Measurements from ENCODE around the gene GLI3. TPM values are rescaled to one million over a fixed set of nuclear protein-coding genes. Genes with fewer than 3 reads are reported as not detected.

GLI3 gene
- total RNA-seq, 1 donor from 2014 or later = 57.0 TPM

DNA sequence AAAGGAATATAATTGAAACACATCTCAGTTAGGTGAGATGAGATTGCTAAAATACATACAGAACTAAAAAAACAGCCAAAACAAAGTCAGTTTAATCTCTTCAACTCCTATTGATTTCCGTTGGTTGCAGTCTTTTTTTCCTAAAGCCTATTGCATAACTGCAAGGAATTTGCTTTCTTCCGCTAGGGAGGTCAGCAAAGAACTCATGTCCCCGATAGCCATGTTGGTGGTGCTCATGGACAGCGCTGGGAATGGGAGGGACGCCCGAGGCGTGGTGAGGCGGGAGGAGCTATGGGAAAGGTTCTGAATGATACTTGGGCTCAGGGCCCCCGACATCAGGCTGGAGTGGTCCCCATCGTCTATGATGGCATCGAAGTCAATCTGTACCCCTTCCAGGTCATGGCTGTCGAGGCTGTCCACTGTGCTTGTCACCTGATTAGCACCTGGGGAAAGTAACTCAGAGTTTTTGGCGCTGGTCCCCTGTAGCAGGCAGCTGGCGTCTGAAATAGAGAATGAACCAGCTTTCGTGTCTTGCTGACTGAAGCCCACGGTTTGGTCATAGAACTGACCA is 272.7 kb downstream of the GLI3 start:
- TF ChIP-seq, protein P1, sequence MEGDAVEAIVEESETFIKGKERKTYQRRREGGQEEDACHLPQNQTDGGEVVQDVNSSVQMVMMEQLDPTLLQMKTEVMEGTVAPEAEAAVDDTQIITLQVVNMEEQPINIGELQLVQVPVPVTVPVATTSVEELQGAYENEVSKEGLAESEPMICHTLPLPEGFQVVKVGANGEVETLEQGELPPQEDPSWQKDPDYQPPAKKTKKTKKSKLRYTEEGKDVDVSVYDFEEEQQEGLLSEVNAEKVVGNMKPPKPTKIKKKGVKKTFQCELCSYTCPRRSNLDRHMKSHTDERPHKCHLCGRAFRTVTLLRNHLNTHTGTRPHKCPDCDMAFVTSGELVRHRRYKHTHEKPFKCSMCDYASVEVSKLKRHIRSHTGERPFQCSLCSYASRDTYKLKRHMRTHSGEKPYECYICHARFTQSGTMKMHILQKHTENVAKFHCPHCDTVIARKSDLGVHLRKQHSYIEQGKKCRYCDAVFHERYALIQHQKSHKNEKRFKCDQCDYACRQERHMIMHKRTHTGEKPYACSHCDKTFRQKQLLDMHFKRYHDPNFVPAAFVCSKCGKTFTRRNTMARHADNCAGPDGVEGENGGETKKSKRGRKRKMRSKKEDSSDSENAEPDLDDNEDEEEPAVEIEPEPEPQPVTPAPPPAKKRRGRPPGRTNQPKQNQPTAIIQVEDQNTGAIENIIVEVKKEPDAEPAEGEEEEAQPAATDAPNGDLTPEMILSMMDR (IDR thresholded peaks at IDR 0.05) = no peak
- Mint-ChIP-seq H3K9me3 (ENCODE audit: unreplicated experiment) (no peaks in the 10 kb centered on the region), H3K27ac (ENCODE audit: unreplicated experiment) (no peak overlapping the region), H3K4me3 (ENCODE audit: unreplicated experiment) (no peak overlapping the region), H3K36me3 (ENCODE audit: unreplicated experiment) (peaks cover 56% of the 10 kb centered on the region), H3K4me1 (ENCODE audit: unreplicated experiment) (peaks cover 12% of the 10 kb centered on the region), H3K27me3 (ENCODE audit: unreplicated experiment) (no peaks in the 10 kb centered on the region)
- peak; percentile 53 for DNase-seq (ENCODE audit: extremely low spot score, unreplicated experiment)

DNA sequence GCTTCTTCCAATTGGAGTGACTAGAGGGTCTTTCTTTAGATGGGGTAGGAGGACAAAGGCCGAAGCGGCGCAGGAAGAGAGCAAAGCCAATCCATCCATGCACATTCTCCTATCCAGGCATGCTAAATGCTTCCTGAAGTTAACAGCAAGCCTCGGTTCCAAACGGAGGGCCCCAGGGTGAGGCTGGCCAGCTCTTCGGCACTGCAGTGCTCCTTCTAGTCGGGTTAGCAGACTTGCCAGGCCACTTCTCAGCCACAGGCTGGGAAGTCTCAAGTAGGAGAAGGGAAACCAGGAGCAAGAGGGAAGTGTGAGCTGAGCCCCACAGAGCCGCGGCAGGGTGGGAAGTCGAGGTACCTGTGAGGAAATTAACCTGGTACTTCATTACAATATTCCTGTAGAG is 280.3 kb downstream of the GLI3 start:
- peaks cover 5% of the 10 kb centered on the region for H3K36me3 Mint-ChIP-seq (ENCODE audit: unreplicated experiment)
- TF ChIP-seq, protein P1 (IDR thresholded peaks at IDR 0.05) = no peak
- H3K27ac Mint-ChIP-seq (ENCODE audit: unreplicated experiment) = peak overlapping the region; percentile 85
- H3K9me3 Mint-ChIP-seq (ENCODE audit: unreplicated experiment) = no peaks in the 10 kb centered on the region
- peaks cover 40% of the 10 kb centered on the region for H3K4me1 Mint-ChIP-seq (ENCODE audit: unreplicated experiment)
- no peak overlapping the region for H3K4me3 Mint-ChIP-seq (ENCODE audit: unreplicated experiment)
- no peak for DNase-seq (ENCODE audit: extremely low spot score, unreplicated experiment)
- H3K27me3 Mint-ChIP-seq (ENCODE audit: unreplicated experiment) = no peaks in the 10 kb centered on the region

DNA sequence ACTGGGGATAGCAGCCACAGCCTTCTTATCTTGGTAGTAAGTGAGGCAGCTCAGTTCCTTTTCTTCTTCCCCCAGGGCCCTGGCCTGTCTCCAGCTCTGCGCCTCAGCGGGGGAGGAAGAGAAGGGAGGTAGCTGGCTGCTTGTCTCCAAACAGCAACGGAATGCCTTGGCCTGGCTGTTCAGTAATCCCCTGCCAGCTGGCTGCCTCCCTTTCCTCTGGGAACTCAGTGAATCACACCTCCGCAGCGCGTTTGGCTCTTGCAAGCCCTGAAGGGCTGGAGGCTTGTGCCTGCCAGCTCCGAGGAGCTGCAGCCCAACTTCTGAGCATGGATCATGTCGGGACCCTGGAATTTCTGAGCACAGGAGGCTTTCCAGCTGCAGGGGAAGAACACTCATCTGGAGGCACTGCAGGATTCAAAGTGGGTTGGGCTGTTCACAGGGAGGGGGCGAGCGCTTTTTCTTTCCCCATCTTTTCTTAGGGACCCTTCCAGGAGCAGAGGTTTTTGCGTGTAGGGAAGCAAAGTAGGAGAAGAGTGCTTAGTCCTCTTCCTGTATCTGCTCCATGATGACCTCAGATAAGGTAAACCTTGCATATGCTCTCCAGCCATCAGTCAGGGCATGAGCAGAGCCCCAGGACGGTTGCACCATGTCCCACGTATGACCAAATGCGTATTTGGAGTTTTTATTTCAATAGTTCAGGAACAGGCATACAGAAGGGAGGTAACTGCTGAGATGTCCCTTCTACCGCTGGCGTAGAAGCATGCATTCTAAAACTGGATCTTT is 280.9 kb downstream of the GLI3 start:
- Mint-ChIP-seq H3K27ac (ENCODE audit: unreplicated experiment) (peak overlapping the region; percentile 85), H3K27me3 (ENCODE audit: unreplicated experiment) (no peaks in the 10 kb centered on the region), H3K36me3 (ENCODE audit: unreplicated experiment) (peaks cover 2% of the 10 kb centered on the region), H3K4me3 (ENCODE audit: unreplicated experiment) (peak overlapping the region; percentile 30), H3K4me1 (ENCODE audit: unreplicated experiment) (peaks cover 40% of the 10 kb centered on the region), H3K9me3 (ENCODE audit: unreplicated experiment) (no peaks in the 10 kb centered on the region)
- TF ChIP-seq, protein P1 (IDR thresholded peaks at IDR 0.05) = no peak
- DNase-seq (ENCODE audit: extremely low spot score, unreplicated experiment) = peak; percentile 97

DNA sequence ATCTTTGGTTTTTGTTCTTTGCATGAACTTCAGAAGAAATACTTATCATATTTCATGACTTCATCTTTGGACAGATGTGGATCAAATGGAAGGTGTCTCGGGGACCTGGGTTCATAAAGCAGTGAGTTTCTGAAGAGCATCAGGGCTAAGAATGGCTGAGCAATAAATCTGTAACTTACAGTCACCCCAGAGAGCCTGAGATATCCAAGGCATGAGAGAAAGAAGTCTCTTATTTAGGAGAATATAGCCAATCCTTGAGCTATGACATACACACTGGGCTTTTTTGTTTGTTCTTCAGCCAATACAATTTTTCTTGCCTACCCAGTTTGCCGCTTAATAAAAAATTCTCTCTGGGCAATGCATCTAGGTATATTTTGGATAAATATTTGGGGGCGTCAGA is 281.6 kb downstream of the GLI3 start:
- no peak for DNase-seq (ENCODE audit: extremely low spot score, unreplicated experiment)
- TF ChIP-seq, protein P1 (IDR thresholded peaks at IDR 0.05) = no peak
- Mint-ChIP-seq H3K9me3 (ENCODE audit: unreplicated experiment) (no peaks in the 10 kb centered on the region), H3K27me3 (ENCODE audit: unreplicated experiment) (no peaks in the 10 kb centered on the region), H3K27ac (ENCODE audit: unreplicated experiment) (peak overlapping the region; percentile 85), H3K4me3 (ENCODE audit: unreplicated experiment) (peak overlapping the region; percentile 0), H3K4me1 (ENCODE audit: unreplicated experiment) (peaks cover 40% of the 10 kb centered on the region), H3K36me3 (ENCODE audit: unreplicated experiment) (peaks cover 2% of the 10 kb centered on the region)

DNA sequence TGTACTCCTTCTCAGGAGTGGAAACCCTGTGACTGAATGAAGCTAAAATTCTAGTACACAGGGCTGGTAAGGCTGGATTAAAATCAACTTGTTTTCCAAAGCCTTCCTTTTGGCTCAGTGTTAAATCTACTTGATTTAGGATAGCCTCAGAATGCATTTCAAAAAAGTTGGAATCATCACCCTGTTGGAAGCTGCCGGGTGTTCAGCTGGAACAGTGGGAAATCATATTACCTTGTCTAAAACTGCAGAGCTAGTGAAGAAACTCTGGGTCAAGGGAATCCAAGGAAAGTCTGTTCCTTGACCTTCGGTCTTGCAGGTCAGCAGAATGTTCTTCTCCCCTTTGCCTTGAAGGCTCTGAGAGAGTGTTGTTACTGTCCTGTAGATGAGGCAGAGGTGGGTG is 282.0 kb downstream of the GLI3 start:
- peak overlapping the region; percentile 85 for H3K27ac Mint-ChIP-seq (ENCODE audit: unreplicated experiment)
- peaks cover 2% of the 10 kb centered on the region for H3K36me3 Mint-ChIP-seq (ENCODE audit: unreplicated experiment)
- no peak for DNase-seq (ENCODE audit: extremely low spot score, unreplicated experiment)
- TF ChIP-seq, protein P1 (IDR thresholded peaks at IDR 0.05) = no peak
- H3K27me3 Mint-ChIP-seq (ENCODE audit: unreplicated experiment) = no peaks in the 10 kb centered on the region
- peaks cover 40% of the 10 kb centered on the region for H3K4me1 Mint-ChIP-seq (ENCODE audit: unreplicated experiment)
- H3K4me3 Mint-ChIP-seq (ENCODE audit: unreplicated experiment) = peak overlapping the region; percentile 0
- H3K9me3 Mint-ChIP-seq (ENCODE audit: unreplicated experiment) = no peaks in the 10 kb centered on the region
